Endothelial cell (in vitro differentiated cells): ENCODE results near the gene FAM13C. TPM values are rescaled to one million over a fixed set of nuclear protein-coding genes. Genes with fewer than 3 reads are reported as not detected.

Experiments used
- DNase-seq: peaks from one replicate; pipeline ENCODE4 v3.0.0; 2021; ENCODE audit warnings: low spot score
- H3K27ac Mint-ChIP-seq: one replicate; pipeline ENCODE4 v1.8.0; 2021; ENCODE audit warnings: mixed read lengths, inconsistent platforms; ENCODE audit not compliant: unreplicated experiment
- H3K27me3 Mint-ChIP-seq: one replicate; pipeline ENCODE4 v1.8.0; 2021; ENCODE audit warnings: mild to moderate bottlenecking, moderate library complexity, mixed read lengths, inconsistent platforms; ENCODE audit not compliant: unreplicated experiment
- H3K36me3 Mint-ChIP-seq: one replicate; pipeline ENCODE4 v1.8.0; 2021; ENCODE audit warnings: mild to moderate bottlenecking, low read depth, mixed read lengths, inconsistent platforms; ENCODE audit not compliant: unreplicated experiment
- H3K4me1 Mint-ChIP-seq: one replicate; pipeline ENCODE4 v1.8.0; 2021; ENCODE audit warnings: mild to moderate bottlenecking, mixed read lengths, inconsistent platforms; ENCODE audit not compliant: unreplicated experiment
- H3K4me3 Mint-ChIP-seq: one replicate; pipeline ENCODE4 v1.8.0; 2021; ENCODE audit warnings: mild to moderate bottlenecking, mixed read lengths, inconsistent platforms; ENCODE audit not compliant: unreplicated experiment
- H3K9me3 Mint-ChIP-seq: one replicate; pipeline ENCODE4 v1.8.0; 2021; ENCODE audit warnings: mixed read lengths, inconsistent platforms; ENCODE audit not compliant: unreplicated experiment
- CTCF ChIP-seq: fragments of 200-600 bp; sonication (generic); IDR thresholded peaks from one replicate; pipeline ENCODE4 v1.5.0; 2021; ENCODE audit warnings: antibody characterized with exemption; ENCODE audit not compliant: unreplicated experiment
- total RNA-seq: library from RNA; stranded (reverse); fragmentation: NEBNext Ultra II Directional; extraction: Animal tissue kit (Norgen Biotek cat#: 25700); gene quantifications from one replicate; pipeline ENCODE4 v1.2.1, GENCODE V29; 2021; ENCODE audit not compliant: unreplicated experiment

The FAM13C gene
- total RNA-seq, 1 donor from 2014 or later: 57.9 TPM

- no peaks in the 10 kb centered on the region for H3K27me3 Mint-ChIP-seq
- peak overlapping the region; percentile 76 for H3K4me3 Mint-ChIP-seq
- peaks cover 4% of the 10 kb centered on the region for H3K36me3 Mint-ChIP-seq
- no peak for TF ChIP-seq CTCF
- DNase-seq: no peak
- no peaks in the 10 kb centered on the region for H3K9me3 Mint-ChIP-seq
- H3K4me1 Mint-ChIP-seq: peaks cover 50% of the 10 kb centered on the region
- H3K27ac Mint-ChIP-seq: no peak overlapping the region
Observed at GRCh38 chr10:59360605-59361405, 1.5 kb downstream of the FAM13C start.

GRCh38 chr10:59358576-59358975 lies 3.8 kb downstream of the FAM13C start:
- peaks cover 9% of the 10 kb centered on the region for H3K36me3 Mint-ChIP-seq
- no peaks in the 10 kb centered on the region for H3K27me3 Mint-ChIP-seq
- peaks cover 56% of the 10 kb centered on the region for H3K4me1 Mint-ChIP-seq
- no peak overlapping the region for H3K4me3 Mint-ChIP-seq
- DNase-seq: no peak
- H3K9me3 Mint-ChIP-seq: no peaks in the 10 kb centered on the region
- no peak for TF ChIP-seq CTCF
- no peak overlapping the region for H3K27ac Mint-ChIP-seq

- Mint-ChIP-seq H3K27ac (no peak overlapping the region), H3K4me1 (peaks cover 51% of the 10 kb centered on the region), H3K9me3 (no peaks in the 10 kb centered on the region), H3K36me3 (peaks cover 34% of the 10 kb centered on the region), H3K4me3 (no peak overlapping the region), H3K27me3 (no peaks in the 10 kb centered on the region)
- no peak for DNase-seq
- TF ChIP-seq CTCF: no peak
Observed at GRCh38 chr10:59354434-59354833, 7.9 kb downstream of the FAM13C start.

GRCh38 chr10:59350558-59350957 lies 11.8 kb downstream of the FAM13C start:
- no peaks in the 10 kb centered on the region for H3K9me3 Mint-ChIP-seq
- peaks cover 34% of the 10 kb centered on the region for H3K4me1 Mint-ChIP-seq
- H3K27ac Mint-ChIP-seq: no peak overlapping the region
- H3K27me3 Mint-ChIP-seq: no peaks in the 10 kb centered on the region
- no peak for TF ChIP-seq CTCF
- no peak overlapping the region for H3K4me3 Mint-ChIP-seq
- DNase-seq: no peak
- peaks cover 43% of the 10 kb centered on the region for H3K36me3 Mint-ChIP-seq

GRCh38 chr10:59346321-59346720 lies 16.0 kb downstream of the FAM13C start:
- Mint-ChIP-seq H3K27me3 (no peaks in the 10 kb centered on the region), H3K4me3 (no peak overlapping the region), H3K27ac (no peak overlapping the region), H3K36me3 (peaks cover 45% of the 10 kb centered on the region), H3K4me1 (peaks cover 2% of the 10 kb centered on the region), H3K9me3 (no peaks in the 10 kb centered on the region)
- TF ChIP-seq CTCF: no peak
- DNase-seq: no peak
